Skeletal muscle satellite cell (primary cell): ENCODE measurements around the gene COL18A1.

Experiments used
- H3K27me3 ChIP-seq: 2 replicates; pipeline ENCODE4 v1.7.0; 2013; ENCODE audit warnings: low read length; ENCODE audit not compliant: control insufficient read depth, insufficient read depth
- H3K36me3 ChIP-seq: 2 replicates; pipeline ENCODE4 v1.7.0; 2013; ENCODE audit warnings: mild to moderate bottlenecking, control low read depth, low read length; ENCODE audit not compliant: insufficient read depth
- H3K4me1 ChIP-seq: 2 replicates; pipeline ENCODE4 v1.7.0; 2013; ENCODE audit warnings: low read length; ENCODE audit not compliant: control insufficient read depth, insufficient read depth
- H3K4me2 ChIP-seq: 2 replicates; pipeline ENCODE4 v1.7.0; 2013; ENCODE audit warnings: mild to moderate bottlenecking, low read length
- H3K4me3 ChIP-seq: 2 replicates; pipeline ENCODE4 v1.7.0; 2013; ENCODE audit warnings: low read length
- H3K9ac ChIP-seq: 2 replicates; pipeline ENCODE4 v1.7.0; 2013; ENCODE audit warnings: mild to moderate bottlenecking, low read depth, low read length, moderate library complexity
- H3K9me3 ChIP-seq: replicated peaks from 2 replicates; pipeline ENCODE4 v1.7.0; 2013; ENCODE audit warnings: mild to moderate bottlenecking, control low read depth, low read length

COL18A1 gene

GRCh38 chr21:45461369-45461750, 56.4 kb downstream of the COL18A1 start:
- H3K27me3 ChIP-seq = no peaks in the 10 kb centered on the region

GRCh38 chr21:45461806-45462341, 56.9 kb downstream of the COL18A1 start:
- Histone ChIP-seq H3K4me3 (no peak overlapping the region), H3K9me3 (peaks cover 7% of the 10 kb centered on the region), H3K36me3 (no peaks in the 10 kb centered on the region), H3K4me2 (no peak overlapping the region), H3K4me1 (peaks cover 23% of the 10 kb centered on the region), H3K27me3 (no peaks in the 10 kb centered on the region), H3K9ac (no peak overlapping the region)

More at GRCh38 chr21:45461369-45461750, 56.4 kb downstream of the COL18A1 start:
- no peak overlapping the region for H3K9ac ChIP-seq
- no peak overlapping the region for H3K4me2 ChIP-seq
- peaks cover 19% of the 10 kb centered on the region for H3K4me1 ChIP-seq
- H3K9me3 ChIP-seq = peaks cover 7% of the 10 kb centered on the region
- no peaks in the 10 kb centered on the region for H3K36me3 ChIP-seq
- no peak overlapping the region for H3K4me3 ChIP-seq

GRCh38 chr21:45463871-45464270, 58.9 kb downstream of the COL18A1 start:
- Histone ChIP-seq H3K4me2 (no peak overlapping the region), H3K9me3 (peaks cover 7% of the 10 kb centered on the region), H3K4me3 (no peak overlapping the region), H3K9ac (no peak overlapping the region), H3K4me1 (peaks cover 26% of the 10 kb centered on the region), H3K36me3 (no peaks in the 10 kb centered on the region), H3K27me3 (no peaks in the 10 kb centered on the region)

GRCh38 chr21:45464309-45464708, 59.3 kb downstream of the COL18A1 start:
- Histone ChIP-seq H3K36me3 (no peaks in the 10 kb centered on the region), H3K4me3 (no peak overlapping the region), H3K4me1 (peaks cover 26% of the 10 kb centered on the region), H3K9me3 (peaks cover 7% of the 10 kb centered on the region), H3K4me2 (no peak overlapping the region), H3K9ac (no peak overlapping the region), H3K27me3 (no peaks in the 10 kb centered on the region)

- H3K9ac ChIP-seq = no peak overlapping the region
- H3K4me2 ChIP-seq = no peak overlapping the region
- no peaks in the 10 kb centered on the region for H3K36me3 ChIP-seq
- no peak overlapping the region for H3K4me3 ChIP-seq
- H3K9me3 ChIP-seq = peaks cover 7% of the 10 kb centered on the region
- no peaks in the 10 kb centered on the region for H3K27me3 ChIP-seq
- peaks cover 30% of the 10 kb centered on the region for H3K4me1 ChIP-seq
Measured at GRCh38 chr21:45465105-45465504, 60.1 kb downstream of the COL18A1 start.

GRCh38 chr21:45465611-45466329, 60.8 kb downstream of the COL18A1 start:
- Histone ChIP-seq H3K4me1 (peaks cover 30% of the 10 kb centered on the region), H3K4me3 (no peak overlapping the region), H3K36me3 (no peaks in the 10 kb centered on the region), H3K4me2 (no peak overlapping the region), H3K9me3 (peaks cover 7% of the 10 kb centered on the region), H3K9ac (no peak overlapping the region), H3K27me3 (no peaks in the 10 kb centered on the region)

- no peak overlapping the region for H3K9ac ChIP-seq
- no peaks in the 10 kb centered on the region for H3K36me3 ChIP-seq
- peaks cover 7% of the 10 kb centered on the region for H3K9me3 ChIP-seq
- H3K4me1 ChIP-seq = peaks cover 32% of the 10 kb centered on the region
- H3K27me3 ChIP-seq = no peaks in the 10 kb centered on the region
- peak overlapping the region; percentile 13 for H3K4me2 ChIP-seq
- no peak overlapping the region for H3K4me3 ChIP-seq
Measured at GRCh38 chr21:45466330-45467220, 61.6 kb downstream of the COL18A1 start.

GRCh38 chr21:45467221-45467779, 62.3 kb downstream of the COL18A1 start:
- Histone ChIP-seq H3K4me1 (peaks cover 37% of the 10 kb centered on the region), H3K9ac (no peak overlapping the region), H3K36me3 (no peaks in the 10 kb centered on the region), H3K27me3 (no peaks in the 10 kb centered on the region), H3K9me3 (peaks cover 6% of the 10 kb centered on the region), H3K4me3 (no peak overlapping the region), H3K4me2 (peak overlapping the region; percentile 13)

GRCh38 chr21:45468051-45468970, 63.3 kb downstream of the COL18A1 start:
- no peak overlapping the region for H3K9ac ChIP-seq
- H3K36me3 ChIP-seq = no peaks in the 10 kb centered on the region
- no peak overlapping the region for H3K4me3 ChIP-seq
- H3K4me2 ChIP-seq = no peak overlapping the region
- peaks cover 1% of the 10 kb centered on the region for H3K9me3 ChIP-seq
- peaks cover 37% of the 10 kb centered on the region for H3K4me1 ChIP-seq
- H3K27me3 ChIP-seq = no peaks in the 10 kb centered on the region

GRCh38 chr21:45468971-45469272, 64.0 kb downstream of the COL18A1 start:
- no peaks in the 10 kb centered on the region for H3K27me3 ChIP-seq
- peaks cover 37% of the 10 kb centered on the region for H3K4me1 ChIP-seq
- no peak overlapping the region for H3K9ac ChIP-seq

More at GRCh38 chr21:45468971-45469272, 64.0 kb downstream of the COL18A1 start:
- H3K9me3 ChIP-seq = no peaks in the 10 kb centered on the region
- H3K4me3 ChIP-seq = no peak overlapping the region
- H3K36me3 ChIP-seq = no peaks in the 10 kb centered on the region
- no peak overlapping the region for H3K4me2 ChIP-seq
